H9 (cell line): ENCODE data around the gene LRP5. TPM values are rescaled to one million over a fixed set of nuclear protein-coding genes. Genes with fewer than 3 reads are reported as not detected.

ENCODE experiments used
- DNase-seq: peaks from one replicate; pipeline ENCODE4 v3.0.0-alpha.2; 2017
- H2AFZ ChIP-seq: one replicate; pipeline ENCODE4 v1.6.1; 2013; ENCODE audit warnings: mild to moderate bottlenecking, low read length, control low read depth, moderate library complexity
- H2AK5ac ChIP-seq: 2 replicates; pipeline ENCODE4 v1.6.1; 2013; ENCODE audit warnings: low read length, control low read depth, mixed read lengths; ENCODE audit not compliant: insufficient read length
- H2BK120ac ChIP-seq: one replicate; pipeline ENCODE4 v1.6.1; 2013; ENCODE audit warnings: low read depth, mild to moderate bottlenecking, low read length, control low read depth, inconsistent platforms; ENCODE audit not compliant: poor library complexity, severe bottlenecking
- H2BK12ac ChIP-seq: 2 replicates; pipeline ENCODE4 v1.6.1; 2013; ENCODE audit warnings: low read length, control low read depth, mixed read lengths, low read depth; ENCODE audit not compliant: insufficient read length
- H2BK15ac ChIP-seq: 2 replicates; pipeline ENCODE4 v1.6.1; 2013; ENCODE audit warnings: low read depth, low read length, control low read depth
- H2BK20ac ChIP-seq: one replicate; pipeline ENCODE4 v1.6.1; 2013; ENCODE audit warnings: low read depth, mild to moderate bottlenecking, low read length, control low read depth, inconsistent platforms; ENCODE audit not compliant: poor library complexity, severe bottlenecking
- H2BK5ac ChIP-seq: 2 replicates; pipeline ENCODE4 v1.6.1; 2013; ENCODE audit warnings: low read length, control low read depth, mixed read lengths; ENCODE audit not compliant: insufficient read length
- H3K14ac ChIP-seq: 2 replicates; pipeline ENCODE4 v1.6.1; 2013; ENCODE audit warnings: low read length, control low read depth; ENCODE audit not compliant: insufficient read depth
- H3K18ac ChIP-seq: 2 replicates; pipeline ENCODE4 v1.6.1; 2013; ENCODE audit warnings: low read depth, mild to moderate bottlenecking, mixed read lengths, low read length, control low read depth; ENCODE audit not compliant: insufficient read length
- H3K23ac ChIP-seq: 2 replicates; pipeline ENCODE4 v1.6.1; 2013; ENCODE audit warnings: low read length, control low read depth, mixed read lengths, low read depth; ENCODE audit not compliant: insufficient read length
- H3K23me2 ChIP-seq: 2 replicates; pipeline ENCODE4 v1.6.1; 2013; ENCODE audit warnings: low read depth, mild to moderate bottlenecking, mixed read lengths, low read length, control low read depth; ENCODE audit not compliant: insufficient read length, poor library complexity, severe bottlenecking
- H3K27ac ChIP-seq: 2 replicates; pipeline ENCODE4 v1.5.1; 2013; ENCODE audit warnings: low read length, control low read depth, mixed read lengths, low read depth; ENCODE audit not compliant: insufficient read length
- H3K27me3 ChIP-seq: 2 replicates; pipeline ENCODE4 v1.6.1; 2013; ENCODE audit warnings: low read length, control low read depth, inconsistent platforms; ENCODE audit not compliant: insufficient read depth
- H3K4ac ChIP-seq: 2 replicates; pipeline ENCODE4 v1.6.1; 2013; ENCODE audit warnings: low read depth, mild to moderate bottlenecking, control low read depth, inconsistent platforms, low read length, moderate library complexity
- H3K4me1 ChIP-seq: 2 replicates; pipeline ENCODE4 v1.6.1; 2013; ENCODE audit warnings: low read length, control low read depth, inconsistent platforms; ENCODE audit not compliant: insufficient read depth
- H3K4me2 ChIP-seq: 2 replicates; pipeline ENCODE4 v1.6.1; 2013; ENCODE audit warnings: low read length, control low read depth, mixed read lengths; ENCODE audit not compliant: insufficient read length, insufficient read depth
- H3K56ac ChIP-seq: 2 replicates; pipeline ENCODE4 v1.6.1; 2013; ENCODE audit warnings: low read depth, mild to moderate bottlenecking, mixed read lengths, low read length, control low read depth; ENCODE audit not compliant: insufficient read length
- H3K79me1 ChIP-seq: 2 replicates; pipeline ENCODE4 v1.6.1; 2013; ENCODE audit warnings: low read depth, mild to moderate bottlenecking, moderate library complexity, low read length, control low read depth, inconsistent platforms; ENCODE audit not compliant: insufficient read depth, poor library complexity, severe bottlenecking
- H3K79me2 ChIP-seq: 2 replicates; pipeline ENCODE4 v1.6.1; 2013; ENCODE audit warnings: low read length, control low read depth, inconsistent platforms; ENCODE audit not compliant: insufficient read depth
- H3K9ac ChIP-seq: 2 replicates; pipeline ENCODE4 v1.6.1; 2013; ENCODE audit warnings: low read length, control low read depth, mixed read lengths; ENCODE audit not compliant: insufficient read length; ENCODE audit errors: extremely low read depth
- H3K9me3 ChIP-seq: one replicate; pipeline ENCODE4 v1.6.1; 2013; ENCODE audit warnings: low read depth, low read length, inconsistent platforms; ENCODE audit not compliant: control insufficient read depth
- H3T11ph ChIP-seq: one replicate; pipeline ENCODE4 v1.6.1; 2013; ENCODE audit warnings: mild to moderate bottlenecking, low read length, control low read depth, inconsistent platforms
- H4K20me1 ChIP-seq: one replicate; pipeline ENCODE4 v1.6.1; 2013; ENCODE audit not compliant: control insufficient read depth, insufficient read length, insufficient read depth
- H4K5ac ChIP-seq: 2 replicates; pipeline ENCODE4 v1.6.1; 2013; ENCODE audit warnings: low read depth, mild to moderate bottlenecking, mixed read lengths, low read length, control low read depth; ENCODE audit not compliant: insufficient read length
- H4K8ac ChIP-seq: replicated peaks from 2 replicates; pipeline ENCODE4 v1.6.1; 2013; ENCODE audit warnings: low read length, control low read depth, mixed read lengths, low read depth; ENCODE audit not compliant: insufficient read length
- H4K91ac ChIP-seq: 2 replicates; pipeline ENCODE4 v1.6.1; 2013; ENCODE audit warnings: low read depth, mild to moderate bottlenecking, moderate library complexity, mixed read lengths, low read length, control low read depth; ENCODE audit not compliant: insufficient read length
- H3K27ac Mint-ChIP-seq, 3 experiments: 2 replicates in 2 of 3; 3 replicates in 1 of 3; pipeline ENCODE4 v1.8.0; 2020 to 2021; ENCODE audit warnings: mixed read lengths in 3 of 3, mild to moderate bottlenecking in 1 of 3, moderate library complexity in 1 of 3
- H3K27me3 Mint-ChIP-seq: 2 replicates; pipeline ENCODE4 v1.8.0; 2021; ENCODE audit warnings: low read depth, mild to moderate bottlenecking, moderate library complexity, mixed read lengths
- H3K36me3 Mint-ChIP-seq, 3 experiments: 2 replicates in 2 of 3; 3 replicates in 1 of 3; pipeline ENCODE4 v1.8.0; 2020 to 2021; ENCODE audit warnings: low read depth in 3 of 3, mixed read lengths in 3 of 3; ENCODE audit not compliant: insufficient read depth in 1 of 3
- H3K4me1 Mint-ChIP-seq, 2 experiments: 2 replicates each; pipeline ENCODE4 v1.8.0; 2020; ENCODE audit warnings: mixed read lengths in 2 of 2
- H3K4me3 Mint-ChIP-seq, 2 experiments: 2 replicates in 1 of 2; 3 replicates in 1 of 2; pipeline ENCODE4 v1.8.0; 2020 to 2021; ENCODE audit warnings: mild to moderate bottlenecking in 2 of 2, mixed read lengths in 2 of 2, moderate library complexity in 1 of 2
- H3K9me3 Mint-ChIP-seq, 2 experiments: 2 replicates in 1 of 2; 3 replicates in 1 of 2; pipeline ENCODE4 v1.8.0; 2020; ENCODE audit warnings: mild to moderate bottlenecking in 2 of 2, mixed read lengths in 2 of 2, moderate library complexity in 1 of 2
- WGBS: extraction: QIAGEN DNeasy Blood & Tissue Kit; methylation state at CpG from one replicate; pipeline ENCODE4 v1.1.7; 2013; ENCODE audit warnings: missing lambda C conversion rate, low lambda C conversion rate, mixed read lengths; ENCODE audit not compliant: insufficient read length; ENCODE audit errors: extremely low coverage; 5-methylcytosine and 5-hydroxymethylcytosine counted together
- total RNA-seq: library from RNA; stranded (reverse); gene quantifications from 2 replicates; pipeline ENCODE4 v1.2.1, GENCODE V29; 2021
- TF ChIP-seq, protein P1 (sequence below): fragments of 200-600 bp; sonication (generic); conservative IDR thresholded peaks from 3 replicates; pipeline ENCODE4 v1.8.0; 2021; ENCODE audit warnings: antibody characterized with exemption, mild to moderate bottlenecking

Gene LRP5
- total RNA-seq, 1 experiment from 2014 or later: 38.4 TPM

- H4K8ac ChIP-seq: no peak overlapping the region
- WGBS: no CpG with 5 or more reads among the region's 4 CpGs
- H4K20me1 ChIP-seq: no peaks in the 10 kb centered on the region
- Mint-ChIP-seq H3K4me3 (no peak overlapping the region), H3K27me3 (no peaks in the 10 kb centered on the region), H3K27ac (peak overlapping the region in 1 of 3 experiments; percentile 55; a peak in 2 of 7 replicates), H3K9me3 (peaks cover 6 to 31% of the 10 kb centered on the region in 2 experiments; a peak in 4 of 5 replicates), H3K4me1 (peaks cover 55 to 68% of the 10 kb centered on the region in 2 experiments), H3K36me3 (peaks cover 39 to 45% (median 44%) of the 10 kb centered on the region in 3 experiments)
- no peak overlapping the region for H4K5ac ChIP-seq
- H3T11ph ChIP-seq: no peak overlapping the region
- no peak overlapping the region for H3K14ac ChIP-seq
- DNase-seq: no peak
- no peaks in the 10 kb centered on the region for H3K23me2 ChIP-seq
- no peak overlapping the region for H2BK20ac ChIP-seq
- no peaks in the 10 kb centered on the region for H3K27me3 ChIP-seq
- no peak overlapping the region for H3K4ac ChIP-seq
- no peak overlapping the region for H3K27ac ChIP-seq
- no peak overlapping the region for H3K18ac ChIP-seq
- H3K9ac ChIP-seq: no peak overlapping the region
- no peak overlapping the region for H2BK120ac ChIP-seq
- H4K91ac ChIP-seq: no peak overlapping the region
- H2AFZ ChIP-seq: no peak overlapping the region
- no peak overlapping the region for H3K4me2 ChIP-seq
- peaks cover 10% of the 10 kb centered on the region for H3K79me1 ChIP-seq
- H2BK5ac ChIP-seq: no peak overlapping the region
- H3K9me3 ChIP-seq: no peaks in the 10 kb centered on the region
- no peak overlapping the region for H3K56ac ChIP-seq
- H3K23ac ChIP-seq: no peak overlapping the region
- peaks cover 4% of the 10 kb centered on the region for H3K4me1 ChIP-seq
- H3K79me2 ChIP-seq: peaks cover 78% of the 10 kb centered on the region
- H2BK12ac ChIP-seq: no peak overlapping the region
- H2AK5ac ChIP-seq: no peak overlapping the region
- TF ChIP-seq, protein P1, sequence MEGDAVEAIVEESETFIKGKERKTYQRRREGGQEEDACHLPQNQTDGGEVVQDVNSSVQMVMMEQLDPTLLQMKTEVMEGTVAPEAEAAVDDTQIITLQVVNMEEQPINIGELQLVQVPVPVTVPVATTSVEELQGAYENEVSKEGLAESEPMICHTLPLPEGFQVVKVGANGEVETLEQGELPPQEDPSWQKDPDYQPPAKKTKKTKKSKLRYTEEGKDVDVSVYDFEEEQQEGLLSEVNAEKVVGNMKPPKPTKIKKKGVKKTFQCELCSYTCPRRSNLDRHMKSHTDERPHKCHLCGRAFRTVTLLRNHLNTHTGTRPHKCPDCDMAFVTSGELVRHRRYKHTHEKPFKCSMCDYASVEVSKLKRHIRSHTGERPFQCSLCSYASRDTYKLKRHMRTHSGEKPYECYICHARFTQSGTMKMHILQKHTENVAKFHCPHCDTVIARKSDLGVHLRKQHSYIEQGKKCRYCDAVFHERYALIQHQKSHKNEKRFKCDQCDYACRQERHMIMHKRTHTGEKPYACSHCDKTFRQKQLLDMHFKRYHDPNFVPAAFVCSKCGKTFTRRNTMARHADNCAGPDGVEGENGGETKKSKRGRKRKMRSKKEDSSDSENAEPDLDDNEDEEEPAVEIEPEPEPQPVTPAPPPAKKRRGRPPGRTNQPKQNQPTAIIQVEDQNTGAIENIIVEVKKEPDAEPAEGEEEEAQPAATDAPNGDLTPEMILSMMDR: no peak
- no peak overlapping the region for H2BK15ac ChIP-seq
Measured at GRCh38 chr11:68470304-68470811, 158.0 kb downstream of the LRP5 start.
